Measurements from ENCODE around the gene WDR46.

WDR46 gene

DNA sequence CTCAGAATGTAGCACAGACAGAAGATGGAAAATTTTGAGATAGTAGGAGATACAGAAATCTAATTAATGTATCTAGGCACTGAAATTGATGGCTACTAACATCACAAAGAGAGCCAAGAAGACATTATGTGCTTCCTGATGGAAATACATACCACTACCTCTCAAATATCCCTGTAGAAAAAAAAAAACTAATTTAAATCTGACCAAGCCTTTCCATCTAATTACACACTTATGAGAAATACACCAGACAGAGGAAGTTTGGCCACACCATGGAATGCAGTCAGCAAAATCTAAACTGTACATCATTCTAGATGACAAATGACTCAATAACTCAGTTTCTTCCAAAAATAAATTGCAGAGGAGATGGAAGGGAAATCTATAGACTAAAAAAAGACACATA is 36.3 kb downstream of the WDR46 start:
- no peak for DNase-seq

DNA sequence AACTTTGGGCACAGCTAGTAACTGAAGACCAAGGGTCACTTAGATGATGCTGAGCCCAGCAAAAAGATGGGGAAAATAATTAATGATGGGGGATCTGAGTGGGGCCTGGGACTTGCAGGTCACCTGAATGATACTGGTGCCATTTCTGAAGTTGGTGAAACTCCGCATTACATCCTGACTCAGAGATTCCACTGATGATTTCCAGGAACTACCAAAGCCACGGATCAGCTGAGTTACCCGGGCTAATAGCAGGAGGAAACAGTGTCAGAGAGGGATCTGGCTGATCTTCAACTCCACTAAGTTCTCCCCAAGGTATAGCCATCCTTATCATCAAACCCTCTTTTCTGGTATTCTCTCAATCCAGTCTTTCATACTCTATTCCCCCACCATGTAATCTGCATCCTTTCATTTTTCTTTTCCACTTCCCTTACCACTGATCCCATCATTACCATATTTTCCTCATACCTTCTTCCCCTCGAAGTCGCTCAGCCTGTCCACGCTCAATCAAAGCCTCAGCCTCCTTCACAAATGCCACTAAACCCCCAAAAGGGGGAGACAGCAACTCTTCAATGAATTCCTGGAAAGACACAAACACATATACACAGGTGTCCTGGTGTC is 37.5 kb downstream of the WDR46 start:
- DNase-seq = no peak

DNA sequence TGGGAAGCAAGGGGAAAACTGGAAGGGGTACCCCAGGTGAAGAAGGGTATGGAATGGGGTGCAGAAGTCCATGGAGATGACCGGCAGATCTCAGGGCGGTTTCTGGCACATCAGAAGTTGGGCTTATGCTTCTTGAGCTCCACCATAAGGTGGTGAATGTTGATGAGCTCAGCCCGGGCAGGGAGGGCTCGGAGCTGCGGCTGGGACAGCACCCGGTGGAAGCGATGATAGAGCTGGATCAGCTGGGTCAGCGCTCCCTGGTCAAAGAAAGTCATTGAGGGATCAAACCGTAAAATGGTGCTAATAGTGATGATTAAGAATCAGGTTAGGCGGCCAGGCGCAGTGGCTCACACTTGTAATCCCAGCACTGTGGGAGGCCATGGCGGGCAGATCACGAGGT is 38.3 kb downstream of the WDR46 start:
- DNase-seq = no peak

DNA sequence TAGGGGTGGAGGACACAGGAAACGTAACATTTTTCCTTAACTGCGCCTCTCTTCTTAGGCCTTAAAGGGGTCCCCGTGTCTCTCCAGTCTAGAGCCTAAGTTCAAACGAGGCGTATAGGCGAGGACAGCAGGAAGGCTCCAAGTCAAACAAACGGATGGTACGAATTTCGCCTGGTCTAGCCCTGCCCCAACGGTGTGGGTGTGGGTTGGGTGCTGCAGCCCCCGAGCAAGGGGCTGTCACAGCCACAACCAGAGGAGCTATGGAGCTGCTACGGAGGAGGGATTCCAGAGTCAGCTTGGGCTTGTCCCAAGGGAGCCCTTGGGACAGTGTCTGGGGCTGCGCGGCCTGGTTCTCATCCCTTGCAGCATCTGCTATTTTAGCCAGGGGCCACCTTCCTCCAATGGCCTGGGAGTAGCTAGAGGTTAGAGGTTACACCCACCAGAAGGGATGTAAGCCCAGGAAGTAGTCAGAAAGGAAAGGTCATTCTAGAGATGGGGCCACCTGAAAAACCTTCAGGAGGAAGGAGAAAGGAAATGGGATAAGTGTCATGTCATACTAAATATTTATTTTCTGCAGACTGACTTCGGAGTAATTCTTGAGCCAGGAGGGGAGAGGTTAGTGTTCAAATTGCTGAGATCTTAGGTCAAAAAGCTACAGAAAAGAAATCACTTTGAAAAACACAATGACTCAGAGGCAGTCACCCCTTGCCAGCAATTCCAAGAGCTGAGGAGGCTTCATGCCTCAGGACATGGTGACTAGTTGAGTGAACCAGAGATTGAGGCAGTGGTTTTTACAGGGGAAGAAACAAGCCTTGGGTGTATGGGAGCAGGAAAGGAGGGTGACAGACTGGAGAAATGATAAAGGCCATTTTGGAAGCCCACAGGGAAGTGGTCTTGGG is 39.1 kb downstream of the WDR46 start:
- DNase-seq = peak; percentile 66

DNA sequence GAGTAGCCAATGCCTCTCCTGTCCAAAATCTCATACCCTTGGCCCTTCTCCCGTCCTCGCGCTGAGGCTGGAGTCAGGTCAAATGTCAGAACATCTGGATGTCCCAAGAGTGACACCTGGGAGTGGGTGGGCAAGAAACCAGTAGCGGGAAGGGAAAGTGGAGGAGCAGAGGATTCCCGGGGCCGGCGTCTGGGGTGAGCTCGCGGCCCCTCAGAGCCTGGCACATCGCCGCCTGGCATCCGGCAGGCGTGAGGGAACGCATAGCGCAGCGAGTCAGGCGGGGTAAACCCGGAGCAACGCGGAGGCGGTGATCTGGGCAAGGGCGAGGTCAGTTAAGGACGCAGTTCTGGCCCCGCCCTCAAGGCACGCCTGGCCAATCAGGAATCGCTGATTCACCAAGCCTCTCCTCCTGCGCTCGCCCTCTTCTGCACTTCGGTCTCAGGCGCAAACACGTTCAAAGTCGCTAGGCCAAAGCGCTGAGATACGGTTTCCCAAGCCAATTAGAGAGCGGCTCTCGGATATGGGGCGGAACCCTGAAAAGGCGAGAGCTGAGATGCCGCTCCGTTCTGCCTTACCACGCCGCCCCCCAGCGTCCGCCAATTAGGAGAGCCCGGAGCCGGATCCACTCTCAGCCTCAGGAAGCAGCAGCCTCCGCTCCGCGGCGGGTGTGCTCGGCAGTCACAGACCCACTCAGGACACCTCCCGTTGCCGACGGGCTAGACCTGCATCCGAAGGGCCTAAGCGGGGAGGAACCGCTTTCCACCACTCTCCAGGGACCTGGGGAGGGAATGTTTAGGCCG is 39.9 kb downstream of the WDR46 start:
- DNase-seq = peak; percentile 99

DNA sequence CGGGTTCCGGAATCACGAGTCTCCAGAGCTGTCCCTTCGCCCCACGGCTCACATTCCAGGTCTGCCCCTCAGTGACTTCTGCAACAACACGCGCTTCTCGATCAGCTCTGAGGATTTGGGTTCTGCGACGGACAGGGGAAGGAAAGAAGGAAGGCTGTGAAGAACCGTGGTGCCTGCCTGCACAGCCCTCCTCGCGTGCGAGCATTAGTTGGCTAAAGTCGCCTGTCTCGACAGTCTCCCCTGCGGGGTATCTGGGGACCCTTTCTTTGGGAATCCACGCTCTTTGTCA is 40.5 kb downstream of the WDR46 start:
- no peak for DNase-seq

DNA sequence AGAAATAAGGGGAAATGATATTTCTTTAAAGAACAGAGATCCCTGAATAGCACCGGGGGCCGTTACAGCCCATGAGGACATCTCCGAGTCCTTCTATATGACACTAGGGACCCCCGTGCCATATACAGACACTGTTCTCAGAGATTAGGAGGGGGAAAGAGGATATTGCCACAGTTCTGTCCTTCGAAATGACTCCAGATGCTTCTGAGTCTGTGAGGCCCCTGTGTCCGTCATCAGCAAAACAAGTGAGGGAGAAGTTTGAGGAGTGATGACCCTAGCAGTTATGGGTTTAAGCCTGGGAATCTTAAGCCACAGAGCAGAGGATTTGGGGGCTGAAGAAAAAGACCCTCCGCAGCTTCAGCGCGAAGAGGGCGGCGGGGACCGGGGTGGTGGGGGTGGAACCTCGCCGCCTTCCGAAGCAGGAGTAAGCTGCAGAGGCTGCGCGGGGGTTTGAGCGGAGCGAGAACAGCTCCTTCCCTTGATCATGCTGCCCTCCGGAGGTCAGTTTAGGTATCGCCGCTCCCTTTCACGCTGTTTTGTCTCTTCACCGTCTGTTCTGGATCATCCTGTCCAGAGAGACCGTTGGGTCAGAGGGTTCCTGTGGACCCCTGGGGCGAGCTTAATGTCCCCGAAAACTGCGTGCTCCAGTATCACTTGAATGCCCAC is 40.9 kb downstream of the WDR46 start:
- DNase-seq = peak; percentile 94

DNA sequence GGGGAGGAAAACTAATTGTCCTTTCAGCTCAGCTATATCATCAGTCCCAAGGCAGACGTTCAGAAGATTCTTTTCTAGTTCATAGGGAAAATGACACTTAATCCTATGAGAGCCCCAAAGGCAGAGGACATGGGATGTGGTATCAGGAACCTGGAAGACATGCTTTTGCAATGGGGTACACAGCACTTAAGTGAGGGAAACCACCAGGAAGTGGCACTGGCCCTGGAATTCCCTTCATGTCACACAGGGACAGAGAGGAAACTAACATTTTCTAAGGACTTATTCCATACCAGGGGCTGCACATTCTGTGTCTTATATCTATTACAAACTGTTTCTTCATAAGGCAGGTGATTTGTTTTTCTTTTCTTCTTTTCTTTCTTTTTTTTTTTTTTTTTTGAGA is 45.6 kb downstream of the WDR46 start:
- no peak for DNase-seq

DNA sequence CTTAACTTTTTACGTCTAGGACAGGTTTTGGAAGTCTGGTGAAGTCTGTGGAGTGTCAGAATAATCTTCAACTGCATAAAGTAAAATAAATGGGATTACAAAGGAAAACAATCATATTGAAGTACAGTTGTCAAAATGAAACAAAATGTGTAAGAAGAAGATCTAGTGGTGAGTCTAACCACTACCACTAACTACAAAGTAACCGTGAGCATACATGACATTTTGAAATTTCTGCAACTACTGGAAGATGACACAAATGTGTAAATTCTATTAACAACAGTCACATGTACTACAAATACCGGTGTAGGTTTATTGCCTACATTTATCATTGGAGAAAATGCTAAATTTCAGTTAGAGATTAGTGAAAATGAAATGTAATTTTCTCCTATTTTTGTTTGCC is 47.1 kb downstream of the WDR46 start:
- no peak for DNase-seq

DNA sequence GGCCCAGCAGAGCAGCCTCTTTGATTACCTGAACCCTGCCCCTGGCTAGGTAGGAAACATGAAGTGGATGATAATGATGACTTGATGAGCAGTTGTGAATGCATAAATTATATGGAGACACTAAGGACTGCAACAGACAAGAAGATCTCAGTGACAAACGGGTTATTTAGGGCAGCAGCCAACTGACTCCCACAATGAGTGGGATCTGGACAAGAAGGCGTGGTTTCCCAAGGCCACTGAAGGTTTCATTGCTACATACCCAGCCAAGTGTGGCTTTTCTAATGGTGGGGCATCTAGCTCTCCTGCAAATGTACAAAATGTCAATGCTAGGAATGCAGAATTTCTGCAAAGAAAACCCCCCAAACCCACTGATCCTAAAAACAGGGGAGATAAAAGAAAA is 51.3 kb downstream of the WDR46 start:
- DNase-seq = no peak

DNA sequence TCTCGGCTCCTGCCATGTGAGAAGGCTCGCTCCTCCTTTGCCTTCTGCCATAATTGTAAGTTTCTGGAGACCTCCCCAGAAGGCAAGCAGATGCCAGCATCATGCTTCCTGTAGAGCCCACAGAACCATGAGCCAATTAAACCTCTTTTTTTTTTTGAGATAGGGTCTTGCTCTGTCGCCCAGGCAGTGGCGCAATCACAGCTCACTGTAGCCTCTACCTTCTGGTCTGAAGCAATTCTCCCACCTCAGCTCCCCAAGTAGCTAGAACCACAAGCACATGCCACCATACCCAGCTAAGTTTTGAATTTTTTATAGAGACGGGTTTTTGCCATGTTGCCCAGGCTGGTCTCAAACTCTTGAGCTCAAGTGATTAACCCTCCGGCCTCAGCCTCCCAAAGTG is 52.2 kb downstream of the WDR46 start:
- no peak for DNase-seq

DNA sequence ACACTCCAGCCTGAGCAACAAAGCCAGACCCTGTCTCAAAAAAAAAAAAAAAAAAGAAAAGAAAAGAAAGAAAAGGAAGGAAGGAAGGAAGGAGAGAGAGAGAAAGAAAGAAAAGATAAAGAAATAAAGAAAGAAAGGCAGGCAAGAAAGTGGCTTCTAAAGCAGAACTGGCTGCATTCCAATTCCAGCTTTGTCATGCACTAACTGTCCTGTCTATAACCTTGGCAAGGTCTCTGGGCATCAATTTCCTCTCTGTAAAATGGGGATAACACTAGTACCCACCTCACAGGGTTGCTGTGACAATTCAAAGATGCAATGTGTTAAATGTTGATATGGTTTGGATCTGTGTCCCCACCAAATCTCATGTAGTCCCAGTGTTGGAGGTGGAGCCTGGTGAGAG is 52.7 kb downstream of the WDR46 start:
- no peak for DNase-seq

DNA sequence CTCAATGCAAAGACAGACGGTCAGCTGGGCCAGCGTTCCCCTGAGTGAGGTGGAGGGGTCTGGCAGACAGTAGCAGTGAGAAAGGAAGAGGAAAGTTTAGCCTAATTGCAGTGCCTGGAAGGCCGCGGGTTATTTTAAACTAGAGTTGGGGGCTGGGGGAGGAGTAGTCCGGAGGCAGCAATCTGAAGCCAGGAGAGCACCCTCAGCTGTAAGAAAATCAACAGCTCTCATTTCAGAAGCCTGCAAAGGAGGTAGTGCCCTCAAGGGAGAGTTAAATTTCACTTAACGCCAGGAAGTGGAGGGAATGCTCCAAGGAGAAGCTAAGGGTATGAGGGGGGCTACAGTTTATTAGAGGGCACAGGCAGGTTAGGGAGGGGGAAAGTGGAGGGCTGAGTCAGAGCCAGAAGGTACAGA is 53.8 kb downstream of the WDR46 start:
- DNase-seq = no peak

Measured in NCI-H2227 treated with DMSO at 0.1 percent for 48 hours (cell line).